BJ (cell line): ENCODE results near the gene CRADD. TPM values are rescaled to one million over a fixed set of nuclear protein-coding genes. Genes with fewer than 3 reads are reported as not detected.

Experiments
- CTCF ChIA-PET: fragments of 350-600 bp; formaldehyde crosslinking; extraction: SDS; loops from one replicate; lab custom pipeline; 2021; ENCODE audit warnings: antibody characterized with exemption, inconsistent platforms; lab: Yijun Ruan, JAX
- POLR2A ChIA-PET: fragments of 300-600 bp; sonication (Branson Sonifier 250); formaldehyde crosslinking; extraction: SDS; loops from one replicate; lab custom pipeline; 2021; ENCODE audit warnings: antibody characterized with exemption; lab: Charles Lee
- DNase-seq: peaks from one replicate; pipeline ENCODE4 v3.0.0-alpha.2; 2011; ENCODE audit warnings: low read depth
- H3K27me3 ChIP-seq: 2 replicates; pipeline ENCODE4 v1.6.0; 2011; ENCODE audit warnings: low read length; ENCODE audit not compliant: control insufficient read depth, insufficient read depth
- H3K36me3 ChIP-seq: 2 replicates; pipeline ENCODE4 v1.5.1; 2011; ENCODE audit warnings: low read length; ENCODE audit not compliant: control insufficient read depth, insufficient read depth
- H3K4me3 ChIP-seq: 2 replicates; pipeline ENCODE4 v1.5.1; 2011; ENCODE audit warnings: low read depth, mild to moderate bottlenecking, control low read depth, low read length
- CTCF ChIP-seq: IDR thresholded peaks from 2 replicates; pipeline ENCODE4 v1.5.1; 2011; ENCODE audit warnings: low read depth, mild to moderate bottlenecking, control low read depth, inconsistent platforms, low read length, moderate library complexity; ENCODE audit not compliant: insufficient read depth
- polyA plus RNA-seq: library from polyadenylated mRNA; depleted of rRNA; stranded (reverse); fragments of >200 nt; gene quantifications from 2 replicates; pipeline ENCODE4 v1.2.3, GENCODE V29; 2011

The CRADD gene
- polyA plus RNA-seq, 1 experiment = 16.6 TPM

- ChIA-PET CTCF (no interaction called here), POLR2A (no interaction called here)
- no peak for TF ChIP-seq CTCF
- Histone ChIP-seq H3K27me3 (no peaks in the 10 kb centered on the region; the same call in 1 of the 2 replicates), H3K4me3 (no peak overlapping the region), H3K36me3 (no peaks in the 10 kb centered on the region)
- DNase-seq = no peak
Measured at GRCh38 chr12:93653079-93653478, 24.1 kb upstream of the CRADD start.

GRCh38 chr12:93653712-93654111, 23.5 kb upstream of the CRADD start:
- DNase-seq = no peak
- CTCF ChIA-PET = interaction anchor here (0.8 kb wide), 1 partner anchor 18 kb away, joined by 3 read pairs; no protein-coding TSS in a partner anchor
- no peak for TF ChIP-seq CTCF
- H3K36me3 ChIP-seq = no peaks in the 10 kb centered on the region
- no peaks in the 10 kb centered on the region; the same call in 1 of the 2 replicates for H3K27me3 ChIP-seq
- POLR2A ChIA-PET = no interaction called here
- no peak overlapping the region for H3K4me3 ChIP-seq

GRCh38 chr12:93654421-93654820, 22.8 kb upstream of the CRADD start:
- DNase-seq = no peak
- no peak for TF ChIP-seq CTCF
- CTCF ChIA-PET = interaction anchor here (0.8 kb wide), 1 partner anchor 18 kb away, joined by 3 read pairs; no protein-coding TSS in a partner anchor
- H3K4me3 ChIP-seq = no peak overlapping the region
- H3K36me3 ChIP-seq = no peaks in the 10 kb centered on the region
- POLR2A ChIA-PET = interaction anchor here (0.6 kb wide), 1 partner anchor 64 kb away, joined by 7 read pairs; no protein-coding TSS in a partner anchor
- H3K27me3 ChIP-seq = no peaks in the 10 kb centered on the region; the same call in 1 of the 2 replicates

- CTCF ChIA-PET = interaction anchor here (0.6 kb wide), 1 partner anchor 13 kb away, joined by 3 read pairs; no protein-coding TSS in a partner anchor
- no peak for DNase-seq
- TF ChIP-seq CTCF = no peak
- H3K4me3 ChIP-seq = no peak overlapping the region
- POLR2A ChIA-PET = no interaction called here
- H3K36me3 ChIP-seq = no peaks in the 10 kb centered on the region
- no peaks in the 10 kb centered on the region; the same call in 1 of the 2 replicates for H3K27me3 ChIP-seq
Measured at GRCh38 chr12:93657071-93657470, 20.1 kb upstream of the CRADD start.

GRCh38 chr12:93661021-93661420, 16.2 kb upstream of the CRADD start:
- POLR2A ChIA-PET = no interaction called here
- CTCF ChIA-PET = no interaction called here
- Histone ChIP-seq H3K27me3 (no peaks in the 10 kb centered on the region), H3K36me3 (no peaks in the 10 kb centered on the region), H3K4me3 (no peak overlapping the region)
- no peak for TF ChIP-seq CTCF
- DNase-seq = no peak
